Neural cell (in vitro differentiated cells): ENCODE data around the gene RASD1. TPM values are rescaled to one million over a fixed set of nuclear protein-coding genes. Genes with fewer than 3 reads are reported as not detected.

Source experiments
- H2AFZ ChIP-seq: fragments of 200-600, 300-800 bp; sonication (generic), shearing (Covaris generic); 2 replicates; pipeline ENCODE4 v1.6.0; 2014; ENCODE audit warnings: low read depth, mild to moderate bottlenecking, antibody characterized with exemption, low read length, moderate library complexity
- H3F3A ChIP-seq: fragments of 200-600 bp; shearing (Covaris generic); 2 replicates; pipeline ENCODE4 v1.6.1; 2016; ENCODE audit warnings: mild to moderate bottlenecking, moderate library complexity, mixed read lengths, antibody characterized with exemption, low read length; ENCODE audit not compliant: insufficient read depth, poor library complexity, severe bottlenecking
- H3K27ac ChIP-seq: fragments of 200-600, 300-800 bp; sonication (generic), shearing (Covaris generic); 2 replicates; pipeline ENCODE4 v1.5.1; 2014; ENCODE audit warnings: mild to moderate bottlenecking, low read length, moderate library complexity
- H3K27me3 ChIP-seq: fragments of 300-800, 200-600 bp; sonication (generic), shearing (Covaris generic); 2 replicates; pipeline ENCODE4 v1.6.0; 2014; ENCODE audit warnings: mild to moderate bottlenecking, low read depth, low read length, moderate library complexity; ENCODE audit not compliant: insufficient read depth
- H3K36me3 ChIP-seq: fragments of 300-800, 200-600 bp; sonication (generic), shearing (Covaris generic); 2 replicates; pipeline ENCODE4 v1.5.1; 2014; ENCODE audit warnings: mild to moderate bottlenecking, antibody characterized with exemption, low read length, moderate library complexity; ENCODE audit not compliant: insufficient read depth
- H3K4me2 ChIP-seq: fragments of 300-800, 200-600 bp; sonication (generic), shearing (Covaris generic); 2 replicates; pipeline ENCODE4 v1.6.0; 2014; ENCODE audit warnings: mild to moderate bottlenecking, low read length
- H3K4me3 ChIP-seq: fragments of 300-800, 200-600 bp; sonication (generic), shearing (Covaris generic); 2 replicates; pipeline ENCODE4 v1.5.1; 2014; ENCODE audit warnings: mild to moderate bottlenecking, low read length, moderate library complexity
- H3K79me2 ChIP-seq: fragments of 200-600 bp; shearing (Covaris generic); replicated peaks from 2 replicates; pipeline ENCODE4 v1.6.0; 2014; ENCODE audit warnings: mild to moderate bottlenecking, low read length, moderate library complexity; ENCODE audit not compliant: insufficient read depth
- H3K9ac ChIP-seq: fragments of 300-800, 200-600 bp; sonication (generic), shearing (Covaris generic); 2 replicates; pipeline ENCODE4 v1.6.1; 2016; ENCODE audit warnings: mild to moderate bottlenecking, low read length, mixed read lengths
- H3K9me2 ChIP-seq: fragments of 200-600 bp; shearing (Covaris generic); 2 replicates; pipeline ENCODE4 v1.6.1; 2016; ENCODE audit warnings: mild to moderate bottlenecking, low read length, mixed read lengths; ENCODE audit not compliant: insufficient read depth
- H3K9me3 ChIP-seq: fragments of 200-600, 300-800 bp; sonication (generic), shearing (Covaris generic); 2 replicates; pipeline ENCODE4 v1.6.1; 2016; ENCODE audit warnings: mild to moderate bottlenecking, mixed run types, low read length, moderate library complexity, mixed read lengths
- H4K20me1 ChIP-seq: fragments of 200-600 bp; shearing (Covaris generic); 2 replicates; pipeline ENCODE4 v1.6.1; 2016; ENCODE audit warnings: mild to moderate bottlenecking, mixed run types; ENCODE audit not compliant: insufficient read depth
- CTCF ChIP-seq: fragments of 450-650 bp; IDR thresholded peaks from 2 replicates; pipeline ENCODE4 v1.5.1; 2014; ENCODE audit warnings: antibody characterized with exemption, mild to moderate bottlenecking, moderate library complexity; ENCODE audit not compliant: poor library complexity, severe bottlenecking
- EP300 ChIP-seq: fragments of 450-650 bp; conservative IDR thresholded peaks from 2 replicates; pipeline ENCODE4 v1.6.1; 2014; ENCODE audit warnings: antibody characterized with exemption, mild to moderate bottlenecking, moderate library complexity; ENCODE audit not compliant: poor library complexity, severe bottlenecking
- EZH2 ChIP-seq: fragments of 200-600, 300-800 bp; shearing (Covaris generic), sonication (generic); IDR thresholded peaks from 2 replicates; pipeline ENCODE4 v1.6.1; 2014; ENCODE audit warnings: antibody characterized with exemption, low read length, borderline replicate concordance, mild to moderate bottlenecking; ENCODE audit not compliant: insufficient read depth, poor library complexity, severe bottlenecking
- MXI1 ChIP-seq: fragments of 450-650 bp; conservative IDR thresholded peaks from 2 replicates; pipeline ENCODE4 v1.6.1; 2014; ENCODE audit warnings: antibody characterized with exemption, mild to moderate bottlenecking; ENCODE audit not compliant: poor library complexity, severe bottlenecking
- POLR2AphosphoS5 ChIP-seq: IDR thresholded peaks from 2 replicates; pipeline ENCODE4 v1.6.1; 2012
- RAD21 ChIP-seq: fragments of 450-650 bp; conservative IDR thresholded peaks from 2 replicates; pipeline ENCODE4 v1.6.1; 2014; ENCODE audit warnings: antibody characterized with exemption, mild to moderate bottlenecking, moderate library complexity
- REST ChIP-seq: IDR thresholded peaks from 2 replicates; pipeline ENCODE4 v1.6.1; 2012; ENCODE audit warnings: borderline replicate concordance
- SMC3 ChIP-seq: fragments of 450-650 bp; conservative IDR thresholded peaks from 2 replicates; pipeline ENCODE4 v1.6.1; 2014; ENCODE audit warnings: antibody characterized with exemption, mild to moderate bottlenecking, moderate library complexity; ENCODE audit not compliant: poor library complexity
- TAF1 ChIP-seq: IDR thresholded peaks from 2 replicates; pipeline ENCODE4 v1.6.1; 2012; ENCODE audit warnings: low read depth
- polyA plus RNA-seq: library from polyadenylated mRNA; depleted of rRNA; stranded (reverse); fragments of >200 nt; gene quantifications from 2 replicates; pipeline ENCODE4 v1.2.3, GENCODE V29; 2014

RASD1 gene
- polyA plus RNA-seq, 1 donor from 2014 or later: 57.7 TPM

- TF ChIP-seq RAD21 (no peak), SMC3 (no peak), CTCF (no peak), TAF1 (no peak), REST (no peak), EZH2 (no peak), MXI1 (no peak), POLR2AphosphoS5 (no peak), EP300 (no peak)
- no peaks in the 10 kb centered on the region for H3K36me3 ChIP-seq
- no peaks in the 10 kb centered on the region for H3K9me2 ChIP-seq
- no peaks in the 10 kb centered on the region for H3K27me3 ChIP-seq
- no peaks in the 10 kb centered on the region for H4K20me1 ChIP-seq
- no peaks in the 10 kb centered on the region for H3F3A ChIP-seq
- H3K4me3 ChIP-seq: no peak overlapping the region
- H3K79me2 ChIP-seq: no peaks in the 10 kb centered on the region
- no peak overlapping the region for H3K9ac ChIP-seq
- H3K9me3 ChIP-seq: no peaks in the 10 kb centered on the region
- no peak overlapping the region for H3K4me2 ChIP-seq
- no peak overlapping the region for H2AFZ ChIP-seq
- H3K27ac ChIP-seq: no peak overlapping the region
These were observed 11.9 kb upstream of the RASD1 start for GRCh38 chr17:17508019-17508535.

- H3K79me2 ChIP-seq: no peaks in the 10 kb centered on the region
- H3K36me3 ChIP-seq: no peaks in the 10 kb centered on the region
- H3K4me2 ChIP-seq: no peak overlapping the region
- TF ChIP-seq POLR2AphosphoS5: no peak
- no peaks in the 10 kb centered on the region for H3K27me3 ChIP-seq
- no peak overlapping the region for H3K4me3 ChIP-seq
- H4K20me1 ChIP-seq: no peaks in the 10 kb centered on the region
- no peaks in the 10 kb centered on the region for H3K9me2 ChIP-seq
- H2AFZ ChIP-seq: no peak overlapping the region
- no peak overlapping the region for H3K27ac ChIP-seq
- no peaks in the 10 kb centered on the region for H3F3A ChIP-seq
- H3K9me3 ChIP-seq: no peaks in the 10 kb centered on the region
- H3K9ac ChIP-seq: no peak overlapping the region
These were observed 11.3 kb upstream of the RASD1 start for GRCh38 chr17:17507465-17508011.
